Left hindlimb (tissue), 1 donor: Measurements from ENCODE around the gene FGF1.
A peak's percentile ranks its signal among the peaks of the same experiment; 100 is the strongest.

Experiments used
- DNase-seq: peaks from one replicate; pipeline ENCODE4 v3.0.0-alpha.2; 2018

FGF1 gene

GRCh38 chr5:142640316-142641005 is 45.4 kb downstream of the FGF1 start:
- no peak for DNase-seq

- no peak for DNase-seq
Measured at GRCh38 chr5:142639455-142639854, 46.4 kb downstream of the FGF1 start.

GRCh38 chr5:142637871-142638270 is 48.0 kb downstream of the FGF1 start:
- no peak for DNase-seq

- DNase-seq: no peak
Measured at GRCh38 chr5:142636698-142637324, 49.1 kb downstream of the FGF1 start.

- DNase-seq: no peak
Measured at GRCh38 chr5:142636093-142636492, 49.8 kb downstream of the FGF1 start.

GRCh38 chr5:142634216-142635011 is 51.5 kb downstream of the FGF1 start:
- no peak for DNase-seq

GRCh38 chr5:142630927-142631539 is 54.9 kb downstream of the FGF1 start:
- no peak for DNase-seq

- DNase-seq: no peak
Measured at GRCh38 chr5:142627383-142628217, 58.3 kb downstream of the FGF1 start.

- no peak for DNase-seq
Measured at GRCh38 chr5:142626786-142627185, 59.1 kb downstream of the FGF1 start.

GRCh38 chr5:142626099-142626498 is 59.8 kb downstream of the FGF1 start:
- DNase-seq: no peak

- no peak for DNase-seq
Measured at GRCh38 chr5:142621227-142621626, 64.7 kb downstream of the FGF1 start.

GRCh38 chr5:142619815-142620214 is 66.1 kb downstream of the FGF1 start:
- DNase-seq: no peak

GRCh38 chr5:142618130-142618523 is 67.8 kb downstream of the FGF1 start:
- no peak for DNase-seq

GRCh38 chr5:142617416-142618129 is 68.3 kb downstream of the FGF1 start:
- DNase-seq: no peak

GRCh38 chr5:142615948-142616347 is 69.9 kb downstream of the FGF1 start:
- no peak for DNase-seq

- DNase-seq: no peak
Measured at GRCh38 chr5:142614054-142614453, 71.8 kb downstream of the FGF1 start.

GRCh38 chr5:142613271-142613671 is 72.6 kb downstream of the FGF1 start:
- peak; percentile 69 for DNase-seq

GRCh38 chr5:142612494-142613270 is 73.2 kb downstream of the FGF1 start:
- no peak for DNase-seq

GRCh38 chr5:142611154-142611553 is 74.7 kb downstream of the FGF1 start:
- peak; percentile 72 for DNase-seq

- DNase-seq: no peak
Measured at GRCh38 chr5:142610176-142611001, 75.5 kb downstream of the FGF1 start.
